K562 (cell line): Measurements from ENCODE around the gene IFFO2. TPM values are rescaled to one million over a fixed set of nuclear protein-coding genes. Genes with fewer than 3 reads are reported as not detected.

ENCODE experiments used
- ATAC-seq: fragments of 200-7000 bp; cut with Tn5 transposase; 3 replicates; pipeline ENCODE4 v1.9.1; 2020; ENCODE audit warnings: moderate library complexity
- BruUV-seq: library from RNA; stranded (reverse); fragments of 400-500 nt; replicated peaks from 2 replicates; lab custom pipeline; 2021; lab: Mats Ljungman, UMichigan
- CTCF ChIA-PET: fragments of 300-600 bp; formaldehyde crosslinking; extraction: SDS; loops from one replicate; lab custom pipeline; 2021; ENCODE audit warnings: low intra/inter-chr PET ratio; lab: Yijun Ruan, JAX
- POLR2A ChIA-PET: fragments of 300-600, 350-650 bp; sonication (Branson Sonifier 250); formaldehyde crosslinking; extraction: SDS; loops from one replicate; lab custom pipeline; 2021; ENCODE audit warnings: antibody characterized with exemption, inconsistent platforms; lab: Yijun Ruan, JAX
- DNase-seq, 4 experiments: peaks; one replicate each; pipeline versions ENCODE4 v3.0.0 to v3.0.0-alpha.2; 2011 to 2018; ENCODE audit warnings: low spot score in 3 of 4, mixed read lengths in 3 of 4; ENCODE audit errors: extremely low read depth in 1 of 4
- FAIRE-seq: peaks from 2 replicates; lab custom pipeline; 2011; peaks lifted over from hg19 to GRCh38; lab: Jason Lieb, UNC
- H2AFZ ChIP-seq: 2 replicates; pipeline ENCODE4 v1.6.0; 2011; ENCODE audit warnings: low read depth, low read length, control low read depth, inconsistent platforms
- H3K27ac ChIP-seq: fragments of 200-600 bp; 3 replicates; pipeline ENCODE4 v1.8.0; 2011; ENCODE audit warnings: low read depth, mild to moderate bottlenecking, control low read depth, inconsistent platforms, low read length, moderate library complexity, mixed read lengths; ENCODE audit errors: extremely low read depth
- H3K27me3 ChIP-seq, 2 experiments: fragments of 300-600 bp in 1 of 2; 2 replicates in 1 of 2; 3 replicates in 1 of 2; pipeline versions ENCODE4 v1.6.0 to v1.8.0; 2011; ENCODE audit warnings: inconsistent platforms in 2 of 2, low read length in 2 of 2, mild to moderate bottlenecking in 1 of 2, mixed read lengths in 1 of 2, moderate library complexity in 1 of 2; ENCODE audit not compliant: control insufficient read depth in 2 of 2, insufficient read depth in 2 of 2
- H3K36me3 ChIP-seq: fragments of 300-600 bp; 3 replicates; pipeline ENCODE4 v1.8.0; 2011; ENCODE audit warnings: mild to moderate bottlenecking, low read length, inconsistent platforms; ENCODE audit not compliant: control insufficient read depth, insufficient read depth
- H3K4me1 ChIP-seq, 2 experiments: fragments of 200-600 bp in 1 of 2; replicated peaks in 1 of 2; 2 replicates in 1 of 2; 3 replicates in 1 of 2; pipeline versions ENCODE4 v1.5.1 to v1.8.0; 2011; ENCODE audit warnings: inconsistent platforms in 2 of 2, low read length in 2 of 2, mild to moderate bottlenecking in 1 of 2, mixed read lengths in 1 of 2, moderate library complexity in 1 of 2; ENCODE audit not compliant: control insufficient read depth in 2 of 2, insufficient read depth in 2 of 2
- H3K4me2 ChIP-seq: 2 replicates; pipeline ENCODE4 v1.6.1; 2011; ENCODE audit warnings: low read length, control low read depth, inconsistent platforms, mixed read lengths; ENCODE audit not compliant: insufficient read depth
- H3K4me3 ChIP-seq: fragments of 200-600 bp; sonication (generic), shearing (Covaris generic); 2 replicates; pipeline ENCODE4 v1.5.1; 2016; ENCODE audit warnings: control low read depth, inconsistent platforms
- H3K79me2 ChIP-seq: fragments of 200-600 bp; 3 replicates; pipeline ENCODE4 v1.8.0; 2011; ENCODE audit warnings: low read length, inconsistent platforms; ENCODE audit not compliant: control insufficient read depth, insufficient read depth
- H3K9ac ChIP-seq, 2 experiments: 2 replicates each; pipeline versions ENCODE4 v1.6.0 to v1.6.1; 2011; ENCODE audit warnings: low read depth in 2 of 2, low read length in 2 of 2, control low read depth in 1 of 2, inconsistent platforms in 1 of 2, mild to moderate bottlenecking in 1 of 2, mixed read lengths in 1 of 2; ENCODE audit not compliant: insufficient read depth in 1 of 2
- H3K9me1 ChIP-seq: one replicate; pipeline ENCODE4 v1.6.0; 2011; ENCODE audit warnings: inconsistent platforms, mild to moderate bottlenecking, low read length, moderate library complexity; ENCODE audit not compliant: control insufficient read depth, insufficient read depth
- H3K9me3 ChIP-seq: replicated peaks from 2 replicates; pipeline ENCODE4 v1.5.1; 2011; ENCODE audit warnings: low read depth, low read length, inconsistent platforms; ENCODE audit not compliant: control insufficient read depth, insufficient read depth
- H4K20me1 ChIP-seq: replicated peaks from 2 replicates; pipeline ENCODE4 v1.6.1; 2011; ENCODE audit warnings: low read length, inconsistent platforms, mixed read lengths; ENCODE audit not compliant: control insufficient read depth, insufficient read depth
- ID3 ChIP-seq, 2 experiments: fragments of 250-450 bp in 1 of 2; fragments of 450-650 bp in 1 of 2; sonication (Bioruptor Pico) in 1 of 2; IDR thresholded peaks; 2 replicates each; pipeline versions ENCODE4 v1.6.1 to v1.8.0; 2016 to 2021; ENCODE audit warnings: mild to moderate bottlenecking in 2 of 2, moderate library complexity in 2 of 2, missing compliant biosample characterization in 1 of 2, missing genetic modification characterization in 1 of 2
- PHF20 ChIP-seq: fragments of 450-650 bp; IDR thresholded peaks from 2 replicates; pipeline ENCODE4 v1.6.1; 2018; ENCODE audit not compliant: partially characterized antibody
- RNF2 ChIP-seq: sonication (generic); IDR thresholded peaks from 2 replicates; pipeline ENCODE4 v1.6.1; 2016
- WHSC1 ChIP-seq: IDR thresholded peaks from one replicate; pipeline ENCODE4 v1.6.1; 2012; ENCODE audit warnings: low read length, control low read depth, inconsistent platforms
- ZFX ChIP-seq: sonication (generic); formaldehyde crosslinking; IDR thresholded peaks from 2 replicates; pipeline ENCODE4 v1.8.0; 2022; ENCODE audit warnings: mild to moderate bottlenecking, missing genetic modification reagents, moderate library complexity
- ZNF398 ChIP-seq: fragments of 250-450 bp; sonication (Bioruptor Pico); IDR thresholded peaks from 2 replicates; pipeline ENCODE4 v1.8.0; 2021; ENCODE audit warnings: moderate library complexity, mild to moderate bottlenecking, inconsistent platforms
- ZNF445 ChIP-seq: fragments of 250-450 bp; sonication (Bioruptor Pico); IDR thresholded peaks from 2 replicates; pipeline ENCODE4 v1.4.0; 2020; ENCODE audit warnings: low read depth, mild to moderate bottlenecking, moderate library complexity
- WGBS: fragments of 100-300 bp; shearing (Covaris generic); methylation state at CpG from one replicate; pipeline ENCODE4 v1.1.6; 2016; ENCODE audit warnings: low coverage, mixed read lengths; ENCODE audit not compliant: insufficient coverage; ENCODE audit errors: missing lambda C conversion rate; 5-methylcytosine and 5-hydroxymethylcytosine counted together
- in situ Hi-C: fragments of 300-500 bp; cut with MboI; formaldehyde crosslinking; loops from 4 replicates; pipeline ENCODE4 v1.15.0; 2018; ENCODE audit warnings: inconsistent platforms, mixed read lengths
- intact Hi-C: fragments of 100-400 bp; cut with micrococcal nuclease; formaldehyde crosslinking; loops from 2 replicates; pipeline ENCODE4 v1.14.2; 2022
- polyA plus RNA-seq, 8 experiments: library from polyadenylated mRNA; depleted of rRNA in 4 of 8; stranded (reverse) in 5 of 8; unstranded in 3 of 8; fragments of >200 nt; fragmentation: Nextera tagmentation in 2 of 8; fragmentation: Illumina TruSeq in 1 of 8; extraction: Ambion mirVana in 2 of 8; extraction: Trizol in 1 of 8; gene quantifications; 2 replicates each; pipeline versions ENCODE4 v1.2.1 to v1.2.3, GENCODE V29; 2011 to 2014; ENCODE audit warnings: inconsistent platforms in 1 of 8, missing spikeins in 1 of 8
- total RNA-seq, 7 experiments: library from RNA; depleted of rRNA in 6 of 7; stranded (reverse); fragments of >200 nt in 6 of 7; fragmentation: Illumina TruSeq in 2 of 7; extraction: Trizol in 2 of 7; gene quantifications; 2 replicates each; pipeline versions ENCODE4 v1.2.1 to v1.2.3, GENCODE V29; 2011 to 2021; ENCODE audit warnings: low replicate concordance in 1 of 7

Gene IFFO2
- total and polyA plus RNA-seq, 9 of the 15 experiments (the other 6 are each of a cell fraction or from before 2014, with no cell fraction given) = 0.15 to 1.0 (median 0.44) TPM; not detected in 2

DNA sequence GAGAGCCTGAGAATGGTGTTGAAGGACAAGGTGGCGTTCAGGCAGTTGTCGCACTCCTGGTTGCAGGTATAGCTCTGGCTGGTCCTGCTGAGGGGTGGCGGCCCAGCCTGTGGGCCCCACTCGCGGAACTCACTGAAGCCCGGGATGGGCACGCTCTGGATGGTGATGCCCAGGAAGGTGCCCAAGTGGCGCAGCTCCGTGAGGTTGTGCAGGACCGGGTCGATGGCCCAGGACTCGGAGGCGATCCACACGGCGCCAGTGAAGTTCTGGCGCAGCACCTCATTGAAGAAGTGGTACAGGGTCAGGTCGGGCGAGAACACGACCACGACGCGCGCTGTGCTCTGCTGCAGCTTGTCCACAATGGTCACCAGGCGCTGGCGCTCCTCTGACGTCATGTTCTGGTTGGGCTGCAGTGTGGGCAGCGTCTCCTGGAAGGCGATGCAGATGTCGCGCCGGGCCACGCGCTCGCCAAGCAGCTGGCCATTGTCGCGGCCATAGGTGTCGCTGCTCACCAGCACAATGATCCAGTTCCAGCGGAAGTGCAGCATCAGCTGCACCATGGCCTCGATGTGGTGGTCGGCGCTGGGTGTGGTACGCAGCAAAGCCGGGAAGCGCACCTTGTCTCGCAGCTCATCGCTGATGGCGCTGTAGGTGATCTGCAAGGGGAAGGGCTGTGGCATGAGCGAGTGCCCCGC, 102.0 kb downstream of the IFFO2 start:
- peak; percentile 62 to 76 (median 71) for DNase-seq
- Histone ChIP-seq H3K9ac (peak overlapping the region in 1 of 2 experiments; percentile 70; a peak in 1 of 4 replicates), H3K9me3 (no peaks in the 10 kb centered on the region), H3K4me1 (peaks cover 2 to 10% of the 10 kb centered on the region in 2 experiments; a peak in 2 of 5 replicates), H3K36me3 (no peaks in the 10 kb centered on the region), H3K27ac (no peak overlapping the region), H3K27me3 (peaks cover 20 to 49% of the 10 kb centered on the region in 2 experiments; a peak in 4 of 5 replicates), H3K4me2 (peak overlapping the region; percentile 66), H2AFZ (peak overlapping the region; percentile 80), H3K4me3 (0 out of 2 replicates have a peak overlapping the region, but pooled peaks have one; percentile 12), H4K20me1 (no peaks in the 10 kb centered on the region; the same call in none of the 2 replicates), H3K79me2 (no peaks in the 10 kb centered on the region), H3K9me1 (no peaks in the 10 kb centered on the region)
- in situ Hi-C loops (no loop called here), intact Hi-C loops (no loop called here)
- peak; percentile 58 for FAIRE-seq
- WGBS = 12% methylated on average over 48 of the region's 49 CpGs
- CTCF ChIA-PET = interaction anchor here (0.6 kb wide), 1 partner anchor 21 kb away, joined by 3 read pairs; no protein-coding TSS in a partner anchor
- POLR2A ChIA-PET = no interaction called here
- ATAC-seq = peak; percentile 95
- no TSS peak for BruUV-seq
- TF ChIP-seq ZFX (CRISPR knock-in tag) = no peak
- no peak for TF ChIP-seq ZNF445 (CRISPR knock-in tag)
- TF ChIP-seq ZNF398 (CRISPR knock-in tag) = no peak
- TF ChIP-seq ID3 (CRISPR knock-in tag; IDR thresholded peaks at IDR 0.05) = no peak
- TF ChIP-seq ID3 (tag; IDR thresholded peaks at IDR 0.05) = no peak
- no peak for TF ChIP-seq RNF2
- TF ChIP-seq WHSC1 = no peak
- TF ChIP-seq PHF20 = no peak
